Ishikawa (cell line): ENCODE measurements around the gene SCN2A.

Source experiments
- CREB1 ChIP-seq: IDR thresholded peaks from 2 replicates; pipeline ENCODE4 v1.6.1; 2012; ENCODE audit warnings: low read depth
- EP300 ChIP-seq: IDR thresholded peaks from 2 replicates; pipeline ENCODE4 v1.6.1; 2012; ENCODE audit warnings: borderline replicate concordance
- FOXM1 ChIP-seq: IDR thresholded peaks from 2 replicates; pipeline ENCODE4 v1.6.1; 2012; ENCODE audit warnings: low read depth, borderline replicate concordance
- RAD21 ChIP-seq: IDR thresholded peaks from 2 replicates; pipeline ENCODE4 v1.6.1; 2012; ENCODE audit warnings: low read depth
- TAF1 ChIP-seq: IDR thresholded peaks from 2 replicates; pipeline ENCODE4 v1.6.1; 2012; ENCODE audit warnings: low read depth, mild to moderate bottlenecking
- USF1 ChIP-seq: IDR thresholded peaks from 2 replicates; pipeline ENCODE4 v1.6.1; 2012
- TF ChIP-seq, protein P1 (sequence below): IDR thresholded peaks from 2 replicates; pipeline ENCODE4 v1.6.1; 2012

DNA sequence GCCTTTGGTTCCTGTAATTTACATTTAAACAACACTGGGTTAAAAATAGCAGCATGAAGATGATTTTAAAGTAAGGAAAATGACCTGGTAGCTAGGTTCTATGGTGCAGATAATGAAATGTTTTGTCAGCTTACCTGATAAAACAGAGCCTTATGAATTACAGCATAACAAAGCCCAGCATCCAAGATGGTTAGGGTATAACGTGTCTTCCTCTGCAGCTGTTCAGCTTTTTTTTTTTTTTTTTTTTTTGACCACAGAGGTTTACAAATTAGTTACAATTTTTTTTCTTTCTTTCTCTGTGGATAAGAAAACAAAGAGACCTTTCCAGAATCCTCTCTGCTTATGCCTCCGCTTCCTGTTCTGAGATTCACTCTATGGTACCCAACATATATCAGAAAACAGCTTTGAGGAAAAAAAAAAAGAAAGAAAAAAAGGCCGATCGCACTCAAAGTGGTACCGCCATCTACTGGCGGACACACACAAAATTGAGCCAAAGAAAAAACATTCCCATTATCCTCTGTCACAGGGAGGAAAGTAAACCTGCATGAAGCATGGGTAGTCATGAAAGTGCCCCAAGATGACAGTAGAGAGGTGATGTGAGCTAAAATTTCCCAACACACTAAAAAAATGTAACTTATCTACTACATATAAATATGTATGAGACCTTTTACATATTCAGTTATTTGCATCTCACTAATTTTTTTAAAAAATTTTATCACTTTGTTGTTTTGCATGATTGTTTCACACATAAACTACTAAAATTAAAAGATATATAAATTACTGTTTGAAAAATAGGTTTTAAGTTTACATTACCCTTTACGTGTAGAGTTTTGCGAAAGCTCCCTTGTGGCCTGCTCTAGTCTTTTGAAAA, 35.3 kb upstream of the SCN2A start, which contains the start of gene SCN3A:
- TF ChIP-seq RAD21, result peak; percentile 70
- TF ChIP-seq EP300, result no peak
- TF ChIP-seq, protein P1, sequence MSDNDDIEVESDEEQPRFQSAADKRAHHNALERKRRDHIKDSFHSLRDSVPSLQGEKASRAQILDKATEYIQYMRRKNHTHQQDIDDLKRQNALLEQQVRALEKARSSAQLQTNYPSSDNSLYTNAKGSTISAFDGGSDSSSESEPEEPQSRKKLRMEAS, result no peak
- no peak for TF ChIP-seq FOXM1
- no peak for TF ChIP-seq TAF1
- TF ChIP-seq USF1, result no peak
- TF ChIP-seq CREB1, result no peak
